Activated CD8-positive, alpha-beta T cell treated with anti-CD3 and anti-CD28 coated beads, Interleukin-2, amount 10 ng/mL, durations not matched to agents 7 days and 5 days (primary cell): ENCODE results near the gene CRY2. TPM values are rescaled to one million over a fixed set of nuclear protein-coding genes. Genes with fewer than 3 reads are reported as not detected.

Source experiments
- ATAC-seq: fragments of 150-1000 bp; cut with Tn5 transposase; one replicate; pipeline ENCODE4 v1.10.0; 2021; ENCODE audit warnings: moderate library complexity
- CTCF ChIA-PET: fragments of 350-600 bp; sonication (Branson Sonifier 250); formaldehyde crosslinking; loops from one replicate; lab custom pipeline; 2021; ENCODE audit warnings: antibody characterized with exemption; lab: Charles Lee
- POLR2A ChIA-PET: fragments of 350-600 bp; sonication (Branson Sonifier 250); formaldehyde crosslinking; loops from one replicate; lab custom pipeline; 2021; ENCODE audit warnings: antibody characterized with exemption; lab: Charles Lee
- DNase-seq: peaks from one replicate; pipeline ENCODE4 v3.0.0-alpha.2; 2020
- H3K27ac Mint-ChIP-seq: one replicate; pipeline ENCODE4 v1.8.0; 2021; ENCODE audit warnings: mild to moderate bottlenecking, mixed read lengths
- H3K27me3 Mint-ChIP-seq: one replicate; pipeline ENCODE4 v1.8.0; 2021; ENCODE audit warnings: low read depth, mixed read lengths
- H3K36me3 Mint-ChIP-seq: one replicate; pipeline ENCODE4 v1.8.0; 2021; ENCODE audit warnings: low read depth, mixed read lengths
- H3K4me1 Mint-ChIP-seq: one replicate; pipeline ENCODE4 v1.8.0; 2021; ENCODE audit warnings: low read depth, mixed read lengths
- H3K4me3 Mint-ChIP-seq: one replicate; pipeline ENCODE4 v1.8.0; 2021; ENCODE audit warnings: mild to moderate bottlenecking, mixed read lengths
- H3K9me3 Mint-ChIP-seq: one replicate; pipeline ENCODE4 v1.8.0; 2022; ENCODE audit warnings: mixed read lengths; ENCODE audit not compliant: insufficient read depth
- total RNA-seq, 2 experiments: library from RNA; stranded (reverse); gene quantifications; one replicate each; pipeline ENCODE4 v1.2.3, GENCODE V29; 2021

The CRY2 gene
- total RNA-seq, 2 experiments from 2014 or later: 24.4 to 28.1 TPM

GRCh38 chr11:45852018-45852711 is 4.9 kb downstream of the CRY2 start:
- H3K4me3 Mint-ChIP-seq: no peak overlapping the region
- H3K27me3 Mint-ChIP-seq: no peaks in the 10 kb centered on the region
- CTCF ChIA-PET: no interaction called here
- peaks cover 12% of the 10 kb centered on the region for H3K36me3 Mint-ChIP-seq
- H3K27ac Mint-ChIP-seq: no peak overlapping the region
- peaks cover 22% of the 10 kb centered on the region for H3K4me1 Mint-ChIP-seq
- POLR2A ChIA-PET: no interaction called here
- no peaks in the 10 kb centered on the region for H3K9me3 Mint-ChIP-seq
- ATAC-seq (no peak), DNase-seq (no peak)

- H3K27me3 Mint-ChIP-seq: no peaks in the 10 kb centered on the region
- H3K36me3 Mint-ChIP-seq: peaks cover 15% of the 10 kb centered on the region
- no peaks in the 10 kb centered on the region for H3K9me3 Mint-ChIP-seq
- peaks cover 22% of the 10 kb centered on the region for H3K4me1 Mint-ChIP-seq
- ChIA-PET CTCF (no interaction called here), POLR2A (no interaction called here)
- H3K4me3 Mint-ChIP-seq: no peak overlapping the region
- no peak for ATAC-seq
- DNase-seq: no peak
- no peak overlapping the region for H3K27ac Mint-ChIP-seq
These were observed 5.4 kb downstream of the CRY2 start for GRCh38 chr11:45852712-45853101.

- Mint-ChIP-seq H3K4me3 (no peak overlapping the region), H3K27me3 (no peaks in the 10 kb centered on the region), H3K9me3 (no peaks in the 10 kb centered on the region), H3K4me1 (peaks cover 15% of the 10 kb centered on the region), H3K36me3 (peaks cover 18% of the 10 kb centered on the region), H3K27ac (no peak overlapping the region)
- ATAC-seq (no peak), DNase-seq (no peak)
- ChIA-PET CTCF (no interaction called here), POLR2A (no interaction called here)
These were observed 6.3 kb downstream of the CRY2 start for GRCh38 chr11:45853332-45854219.

GRCh38 chr11:45855308-45855707 is 8.0 kb downstream of the CRY2 start:
- ATAC-seq: no peak
- H3K27me3 Mint-ChIP-seq: no peaks in the 10 kb centered on the region
- no peak overlapping the region for H3K27ac Mint-ChIP-seq
- no peak for DNase-seq
- CTCF ChIA-PET: no interaction called here
- peaks cover 3% of the 10 kb centered on the region for H3K4me1 Mint-ChIP-seq
- no peaks in the 10 kb centered on the region for H3K9me3 Mint-ChIP-seq
- no peak overlapping the region for H3K4me3 Mint-ChIP-seq
- H3K36me3 Mint-ChIP-seq: peaks cover 21% of the 10 kb centered on the region
- POLR2A ChIA-PET: no interaction called here

- Mint-ChIP-seq H3K27me3 (no peaks in the 10 kb centered on the region), H3K36me3 (peaks cover 21% of the 10 kb centered on the region), H3K27ac (no peak overlapping the region), H3K4me3 (no peak overlapping the region), H3K4me1 (peaks cover 3% of the 10 kb centered on the region), H3K9me3 (no peaks in the 10 kb centered on the region)
- ChIA-PET POLR2A (no interaction called here), CTCF (no interaction called here)
- DNase-seq: no peak
- no peak for ATAC-seq
These were observed 8.8 kb downstream of the CRY2 start for GRCh38 chr11:45856044-45856468.

GRCh38 chr11:45857961-45858474 is 10.7 kb downstream of the CRY2 start:
- H3K27ac Mint-ChIP-seq: no peak overlapping the region
- DNase-seq (no peak), ATAC-seq (no peak)
- ChIA-PET POLR2A (no interaction called here), CTCF (interaction anchor here (1.4 to 2.1 kb wide), 2 partner anchors 15 kb away, joined by 3 to 8 read pairs; no protein-coding TSS in a partner anchor)
- no peaks in the 10 kb centered on the region for H3K4me1 Mint-ChIP-seq
- H3K27me3 Mint-ChIP-seq: no peaks in the 10 kb centered on the region
- no peak overlapping the region for H3K4me3 Mint-ChIP-seq
- peaks cover 35% of the 10 kb centered on the region for H3K36me3 Mint-ChIP-seq
- no peaks in the 10 kb centered on the region for H3K9me3 Mint-ChIP-seq

GRCh38 chr11:45858751-45859398 is 11.6 kb downstream of the CRY2 start:
- Mint-ChIP-seq H3K27ac (no peak overlapping the region), H3K4me1 (no peaks in the 10 kb centered on the region), H3K27me3 (no peaks in the 10 kb centered on the region), H3K36me3 (peaks cover 39% of the 10 kb centered on the region), H3K9me3 (no peaks in the 10 kb centered on the region), H3K4me3 (no peak overlapping the region)
- no peak for DNase-seq
- POLR2A ChIA-PET: no interaction called here
- CTCF ChIA-PET: interaction anchor here (2.1 kb wide), 1 partner anchor 16 kb away, joined by 8 read pairs; no protein-coding TSS in a partner anchor
- no peak for ATAC-seq

GRCh38 chr11:45859661-45860140 is 12.4 kb downstream of the CRY2 start:
- H3K27me3 Mint-ChIP-seq: no peaks in the 10 kb centered on the region
- H3K36me3 Mint-ChIP-seq: peaks cover 39% of the 10 kb centered on the region
- DNase-seq (no peak), ATAC-seq (no peak)
- no peaks in the 10 kb centered on the region for H3K4me1 Mint-ChIP-seq
- ChIA-PET POLR2A (interaction anchor here (1.1 kb wide), 1 partner anchor 9 kb away, joined by 3 read pairs; no protein-coding TSS in a partner anchor), CTCF (interaction anchor here (1.4 kb wide), 1 partner anchor 88 kb away, joined by 4 read pairs; no protein-coding TSS in a partner anchor)
- no peak overlapping the region for H3K4me3 Mint-ChIP-seq
- H3K27ac Mint-ChIP-seq: no peak overlapping the region
- no peaks in the 10 kb centered on the region for H3K9me3 Mint-ChIP-seq

GRCh38 chr11:45860348-45860747 is 13.1 kb downstream of the CRY2 start:
- peaks cover 39% of the 10 kb centered on the region for H3K36me3 Mint-ChIP-seq
- no peak for DNase-seq
- CTCF ChIA-PET: interaction anchor here (1.4 to 3.4 kb wide), 2 partner anchors 13 to 89 kb away, joined by 4 to 15 read pairs; no protein-coding TSS in a partner anchor
- no peaks in the 10 kb centered on the region for H3K9me3 Mint-ChIP-seq
- ATAC-seq: no peak
- no peaks in the 10 kb centered on the region for H3K4me1 Mint-ChIP-seq
- POLR2A ChIA-PET: interaction anchor here (1.1 kb wide), 1 partner anchor 9 kb away, joined by 3 read pairs; no protein-coding TSS in a partner anchor
- H3K4me3 Mint-ChIP-seq: no peak overlapping the region
- no peak overlapping the region for H3K27ac Mint-ChIP-seq
- H3K27me3 Mint-ChIP-seq: no peaks in the 10 kb centered on the region

- peaks cover 38% of the 10 kb centered on the region for H3K36me3 Mint-ChIP-seq
- no peak overlapping the region for H3K27ac Mint-ChIP-seq
- ChIA-PET CTCF (interaction anchor here (1.0 to 3.4 kb wide), 3 partner anchors 12 to 417 kb away, joined by 3 to 15 read pairs (median 4); partner anchors contain the start of gene CREB3L1), POLR2A (interaction anchor here (1.1 kb wide), 1 partner anchor 10 kb away, joined by 3 read pairs; no protein-coding TSS in a partner anchor)
- no peaks in the 10 kb centered on the region for H3K9me3 Mint-ChIP-seq
- ATAC-seq (no peak), DNase-seq (no peak)
- no peaks in the 10 kb centered on the region for H3K4me1 Mint-ChIP-seq
- no peaks in the 10 kb centered on the region for H3K27me3 Mint-ChIP-seq
- H3K4me3 Mint-ChIP-seq: no peak overlapping the region
These were observed 13.7 kb downstream of the CRY2 start for GRCh38 chr11:45860764-45861510.
